ENCODE data around the gene ARHGAP24. TPM values are rescaled to one million over a fixed set of nuclear protein-coding genes. Genes with fewer than 3 reads are reported as not detected.

Gene ARHGAP24
- total and polyA plus RNA-seq, 8 donors: 10.5 to 34.7 (median 17.1) TPM

GRCh38 chr4:85496126-85496849, 21.3 kb downstream of the ARHGAP24 start:
- no peaks in the 10 kb centered on the region for H3K36me3 ChIP-seq
- WGBS, 2 donors: 40 to 41% methylated on average over 8 of the region's 8 CpGs
- intact Hi-C loops (cut with DNase I): no loop called here
- ATAC-seq (no peak), DNase-seq (no peak), FAIRE-seq (no peak)
- TF ChIP-seq CTCF (IDR thresholded peaks at IDR 0.05): no peak
- peak overlapping the region in 1 of 4 donors; percentile 36 for H3K27ac ChIP-seq
- no peak overlapping the region for H3K4me3 ChIP-seq
- no peaks in the 10 kb centered on the region for H3K9me3 ChIP-seq
- H3K4me1 ChIP-seq: peaks cover 14 to 41% (median 17%) of the 10 kb centered on the region in 3 donors
- no peaks in the 10 kb centered on the region for H3K27me3 ChIP-seq

GRCh38 chr4:85496933-85497332, 22.0 kb downstream of the ARHGAP24 start:
- Histone ChIP-seq H3K27me3 (no peaks in the 10 kb centered on the region), H3K4me3 (no peak overlapping the region), H3K9me3 (no peaks in the 10 kb centered on the region), H3K4me1 (peaks cover 8 to 37% (median 13%) of the 10 kb centered on the region in 3 donors), H3K27ac (peak overlapping the region in 2 of 4 donors; percentile 11 to 41), H3K36me3 (no peaks in the 10 kb centered on the region)
- no peak for DNase-seq
- peak; percentile 9 to 47 (median 28) for ATAC-seq
- intact Hi-C loops (cut with DNase I): no loop called here
- no peak for FAIRE-seq
- 13 to 23% methylated on average over 4 of the region's 4 CpGs for WGBS, 2 donors
- TF ChIP-seq CTCF (IDR thresholded peaks at IDR 0.05): no peak

GRCh38 chr4:85498068-85498733, 23.3 kb downstream of the ARHGAP24 start:
- H3K4me1 ChIP-seq: peaks cover 8 to 29% (median 13%) of the 10 kb centered on the region in 3 donors
- 56 to 62% methylated on average over 5 of the region's 5 CpGs for WGBS, 2 donors
- no peak for TF ChIP-seq CTCF (IDR thresholded peaks at IDR 0.05)
- H3K4me3 ChIP-seq: no peak overlapping the region
- peak overlapping the region; percentile 5 to 79 (median 65) for H3K27ac ChIP-seq
- no peaks in the 10 kb centered on the region for H3K27me3 ChIP-seq
- H3K9me3 ChIP-seq: no peaks in the 10 kb centered on the region
- FAIRE-seq: no peak
- intact Hi-C loops (cut with DNase I): no loop called here
- DNase-seq: peak in 2 of 6 donors; percentile 21 to 71
- ATAC-seq: peak; percentile 86 to 90 (median 88)
- H3K36me3 ChIP-seq: no peaks in the 10 kb centered on the region

GRCh38 chr4:85499573-85499972, 24.6 kb downstream of the ARHGAP24 start:
- FAIRE-seq (no peak), DNase-seq (no peak), ATAC-seq (no peak)
- Histone ChIP-seq H3K27ac (no peak overlapping the region), H3K4me3 (no peak overlapping the region), H3K4me1 (peaks cover 8 to 29% (median 13%) of the 10 kb centered on the region in 3 donors), H3K27me3 (no peaks in the 10 kb centered on the region), H3K9me3 (no peaks in the 10 kb centered on the region), H3K36me3 (no peaks in the 10 kb centered on the region)
- WGBS, 2 donors: 91 to 94% methylated on average over 3 of the region's 3 CpGs
- intact Hi-C loops (cut with DNase I): no loop called here
- TF ChIP-seq CTCF (IDR thresholded peaks at IDR 0.05): no peak
